ENCODE results near the gene CLEC4F. TPM values are rescaled to one million over a fixed set of nuclear protein-coding genes. Genes with fewer than 3 reads are reported as not detected.

Gene CLEC4F
- total RNA-seq, 1 experiment from 2014 or later, result not detected

- no peak overlapping the region for H2BK20ac ChIP-seq (ENCODE audit: low read depth, low read length, poor library complexity, severe bottlenecking)
- H3K27me3 Mint-ChIP-seq (ENCODE audit: low read depth), result peaks cover 95% of the 10 kb centered on the region
- H3K4me3 Mint-ChIP-seq, result no peak overlapping the region
- no peaks in the 10 kb centered on the region for H3K79me1 ChIP-seq (ENCODE audit: insufficient read depth, low read depth, low read length, poor library complexity, severe bottlenecking)
- H2BK15ac ChIP-seq (ENCODE audit: low read depth, low read length), result no peak overlapping the region
- H3K36me3 Mint-ChIP-seq (ENCODE audit: insufficient read depth in 1 of 3, low read depth in 3 of 3), result peaks cover 7 to 9% (median 8%) of the 10 kb centered on the region in 3 experiments; a peak in 6 of 7 replicates
- no peaks in the 10 kb centered on the region for H4K20me1 ChIP-seq (ENCODE audit: control insufficient read depth, insufficient read depth, insufficient read length)
- no peak overlapping the region for H2BK12ac ChIP-seq (ENCODE audit: insufficient read length, low read depth, low read length)
- H3K27ac Mint-ChIP-seq, result no peak overlapping the region
- H3K27ac ChIP-seq (ENCODE audit: insufficient read length, low read depth, low read length), result no peak overlapping the region
- H2BK5ac ChIP-seq (ENCODE audit: insufficient read length, low read length), result no peak overlapping the region
- H3K56ac ChIP-seq (ENCODE audit: insufficient read length, low read depth, low read length), result no peak overlapping the region
- H3K9ac ChIP-seq (ENCODE audit: extremely low read depth, insufficient read length, low read length), result no peak overlapping the region
- H3K14ac ChIP-seq (ENCODE audit: insufficient read depth, low read length), result no peak overlapping the region
- H3K79me2 ChIP-seq (ENCODE audit: insufficient read depth, low read length), result no peaks in the 10 kb centered on the region
- H3K23ac ChIP-seq (ENCODE audit: insufficient read length, low read depth, low read length), result no peak overlapping the region
- no peak for DNase-seq
- H3K9me3 Mint-ChIP-seq, result peaks cover 9 to 13% of the 10 kb centered on the region in 2 experiments
- no peak overlapping the region for H3K18ac ChIP-seq (ENCODE audit: insufficient read length, low read depth, low read length)
- no peak for TF ChIP-seq CTCF (conservative IDR thresholded peaks at IDR 0.05)
- no peak overlapping the region for H2AFZ ChIP-seq (ENCODE audit: low read length)
- H4K8ac ChIP-seq (replicated peaks; ENCODE audit: insufficient read length, low read depth, low read length), result no peak overlapping the region
- no CpG with 5 or more reads among the region's 4 CpGs for WGBS (ENCODE audit: extremely low coverage, insufficient read length, low lambda C conversion rate)
- peaks cover 8 to 13% of the 10 kb centered on the region in 2 experiments for H3K4me1 Mint-ChIP-seq
- no peak overlapping the region for H3T11ph ChIP-seq (ENCODE audit: low read length)
- no peak overlapping the region for H4K91ac ChIP-seq (ENCODE audit: insufficient read length, low read depth, low read length)
- no peak overlapping the region for H3K4me2 ChIP-seq (ENCODE audit: insufficient read depth, insufficient read length, low read length)
- H4K5ac ChIP-seq (ENCODE audit: insufficient read length, low read depth, low read length), result no peak overlapping the region
- H3K27me3 ChIP-seq (ENCODE audit: insufficient read depth, low read length), result peaks cover 22% of the 10 kb centered on the region
- H3K23me2 ChIP-seq (ENCODE audit: insufficient read length, low read depth, low read length, poor library complexity, severe bottlenecking), result no peaks in the 10 kb centered on the region
- H2BK120ac ChIP-seq (ENCODE audit: low read depth, low read length, poor library complexity, severe bottlenecking), result no peak overlapping the region
- H3K9me3 ChIP-seq (ENCODE audit: control insufficient read depth, low read depth, low read length), result no peaks in the 10 kb centered on the region
- no peaks in the 10 kb centered on the region for H3K4me1 ChIP-seq (ENCODE audit: insufficient read depth, low read length)
- no peak overlapping the region for H2AK5ac ChIP-seq (ENCODE audit: insufficient read length, low read length)
- H3K4ac ChIP-seq (ENCODE audit: low read depth, low read length), result no peak overlapping the region
These were observed 25.0 kb downstream of the CLEC4F start for GRCh38 chr2:70795164-70795995.
